Stimulated activated CD8-positive, alpha-beta memory T cell treated with anti-CD3 and anti-CD28 coated beads, Interleukin-2, amount 100 ng/mL, for 1 hour (primary cell): Measurements from ENCODE around the gene FAM13C.
"Not testable (repeated sequence)": the region's sequence is repeated elsewhere in the genome, so short reads cannot be mapped to it uniquely, and the experiment has no call there.

Experiments
- DNase-seq, 2 donors: peaks; one replicate each; pipeline ENCODE4 v3.0.0-alpha.2; 2020; ENCODE audit warnings: low read depth in 2 of 2

Gene FAM13C

DNA sequence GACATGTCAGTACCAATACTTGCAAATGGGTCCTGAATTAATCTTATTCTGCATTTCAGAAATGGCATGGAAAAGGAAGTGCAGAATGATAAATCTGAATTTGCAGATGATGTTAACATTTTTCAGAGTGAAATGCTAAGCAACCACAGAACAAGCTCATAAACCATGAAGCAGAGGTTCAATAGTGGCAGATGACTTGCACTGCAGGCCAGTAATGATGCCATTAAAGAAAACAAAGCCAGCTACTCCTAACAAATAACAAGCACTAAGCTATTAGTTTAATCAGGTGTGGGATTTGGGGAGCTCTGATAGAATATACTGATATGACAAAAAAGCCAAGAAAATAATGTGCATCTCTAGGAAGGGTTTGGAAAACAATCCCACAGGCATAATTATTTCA lies 85.4 kb downstream of the FAM13C start:
- no peak for DNase-seq

DNA sequence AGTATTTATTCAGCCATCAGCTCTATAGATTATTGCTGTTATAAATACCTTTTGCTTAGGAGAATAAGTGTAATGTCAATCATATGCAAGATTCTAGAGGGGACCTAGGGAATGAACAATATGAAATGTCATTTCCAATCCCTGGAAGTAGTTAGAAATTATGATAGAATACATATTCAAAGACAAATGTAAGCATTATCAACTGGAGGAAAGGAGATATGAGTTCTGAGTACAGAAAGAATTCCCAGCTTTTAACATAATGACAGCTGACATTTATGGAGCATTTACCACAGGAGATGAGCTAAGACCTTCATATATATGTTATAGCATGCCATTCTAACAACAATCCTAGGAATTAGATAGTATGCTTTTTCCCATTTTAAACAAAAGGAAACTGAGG lies 86.2 kb downstream of the FAM13C start:
- no peak for DNase-seq

DNA sequence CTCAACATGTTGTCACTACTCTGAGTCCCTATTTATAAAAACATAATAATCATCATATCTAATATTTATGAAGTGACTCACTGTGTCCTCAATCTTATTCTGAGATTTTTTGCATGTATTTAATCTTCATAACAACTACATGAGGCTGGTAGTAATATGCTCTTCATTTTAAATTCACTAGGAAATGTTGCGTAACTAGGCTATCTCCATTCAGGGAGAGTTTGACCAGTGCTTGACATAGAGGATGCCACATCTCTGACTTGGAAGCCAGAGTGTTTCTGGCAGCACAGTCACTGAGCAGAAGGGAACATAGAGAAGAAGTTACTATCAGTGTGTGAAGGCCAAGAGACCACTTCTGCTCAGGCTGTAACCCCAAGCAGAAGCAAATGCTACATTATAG lies 88.9 kb downstream of the FAM13C start:
- no peak for DNase-seq

DNA sequence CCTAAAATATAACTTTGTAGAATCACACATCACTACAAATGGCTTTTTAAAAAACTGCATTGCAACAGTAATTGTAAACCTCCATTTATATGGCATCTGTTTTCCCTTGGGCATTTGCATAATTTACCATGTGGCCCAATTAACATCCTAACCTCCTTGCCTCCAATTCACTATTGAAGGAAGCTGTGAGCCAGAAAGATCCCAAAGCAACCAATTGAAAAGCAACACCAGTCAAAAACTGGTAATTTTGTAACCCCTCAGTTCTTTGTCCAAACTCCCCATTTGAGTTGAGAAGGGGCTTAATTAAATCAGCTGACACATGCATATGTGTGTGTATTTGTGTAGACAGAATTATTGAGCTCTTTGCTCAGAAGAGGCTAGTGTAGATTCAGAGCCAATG lies 90.3 kb downstream of the FAM13C start:
- DNase-seq: no peak

DNA sequence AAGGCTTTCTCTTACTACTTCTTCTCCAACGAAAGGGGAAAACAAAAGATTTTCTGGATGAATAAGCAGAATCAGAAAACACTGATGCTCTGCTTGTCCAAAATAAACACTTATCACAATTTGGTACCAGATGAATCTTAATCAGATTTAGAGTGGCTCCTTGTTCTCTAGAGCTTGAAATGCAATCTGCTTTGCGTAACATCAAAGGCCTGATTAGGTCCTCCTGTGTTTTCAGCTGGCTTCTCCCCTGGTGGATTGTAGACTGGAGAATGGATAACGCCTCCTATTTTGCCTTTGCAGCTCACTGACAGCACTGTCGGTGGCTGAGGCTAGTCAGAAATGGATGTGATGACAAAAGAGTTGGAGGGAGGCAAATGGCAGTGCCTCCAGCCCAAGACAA lies 91.2 kb downstream of the FAM13C start:
- DNase-seq: no peak

DNA sequence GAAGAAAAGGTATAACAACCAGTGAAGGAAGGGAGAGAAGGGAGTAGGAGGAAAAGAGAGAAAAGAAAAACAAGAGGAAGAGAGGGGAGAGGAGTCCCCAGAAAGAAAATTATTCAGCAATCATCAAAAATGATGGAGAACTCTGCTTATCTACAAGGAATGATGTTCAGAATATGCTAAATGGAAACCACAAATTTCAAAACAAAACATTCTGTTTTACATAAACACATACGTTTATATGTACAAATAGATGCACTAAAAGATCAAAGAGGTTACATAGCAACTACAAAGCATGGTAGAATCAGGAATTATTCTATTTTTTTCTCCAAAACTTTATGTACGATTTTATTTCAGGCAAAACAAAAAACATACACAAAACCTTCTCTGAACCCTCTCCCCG lies 91.9 kb downstream of the FAM13C start:
- no peak for DNase-seq

DNA sequence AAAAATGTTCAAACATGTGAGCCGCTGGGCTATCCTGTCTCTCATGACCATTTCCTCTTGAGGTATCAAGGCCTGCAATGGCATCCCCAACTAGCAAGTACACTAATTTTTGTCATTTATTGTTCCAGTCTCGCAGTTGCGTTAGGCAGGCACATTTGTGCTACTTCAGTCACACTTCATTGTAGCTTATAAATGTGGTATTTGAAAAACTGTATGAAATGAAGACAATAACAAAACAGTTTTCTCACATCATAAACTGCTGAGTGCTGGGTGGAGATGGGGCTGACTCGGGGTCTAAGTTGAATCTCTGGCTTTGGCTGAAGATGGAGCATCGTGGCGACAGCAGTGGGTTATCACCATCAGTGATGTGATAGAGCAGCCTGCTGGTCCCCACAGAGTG lies 92.7 kb downstream of the FAM13C start:
- DNase-seq: no peak

DNA sequence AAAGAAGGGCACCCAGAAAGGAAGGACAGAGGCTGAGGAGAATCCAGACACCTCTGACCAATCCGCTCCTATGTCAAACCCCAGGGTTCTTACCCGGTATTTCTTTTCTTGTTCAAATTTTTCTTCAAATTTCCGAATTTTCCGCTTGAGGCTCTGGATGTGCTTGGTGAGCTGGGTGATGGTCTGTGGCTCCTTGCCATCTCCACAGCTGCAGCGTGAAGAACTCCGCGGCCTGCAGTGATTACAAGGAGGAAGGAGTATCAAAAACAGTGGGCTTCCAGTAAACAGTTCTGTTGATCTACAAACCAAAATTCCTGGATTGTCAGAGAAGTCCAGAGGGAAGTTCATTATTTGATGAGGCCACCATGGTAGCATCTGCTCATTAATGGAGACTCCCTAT lies 93.9 kb downstream of the FAM13C start:
- DNase-seq: no peak

DNA sequence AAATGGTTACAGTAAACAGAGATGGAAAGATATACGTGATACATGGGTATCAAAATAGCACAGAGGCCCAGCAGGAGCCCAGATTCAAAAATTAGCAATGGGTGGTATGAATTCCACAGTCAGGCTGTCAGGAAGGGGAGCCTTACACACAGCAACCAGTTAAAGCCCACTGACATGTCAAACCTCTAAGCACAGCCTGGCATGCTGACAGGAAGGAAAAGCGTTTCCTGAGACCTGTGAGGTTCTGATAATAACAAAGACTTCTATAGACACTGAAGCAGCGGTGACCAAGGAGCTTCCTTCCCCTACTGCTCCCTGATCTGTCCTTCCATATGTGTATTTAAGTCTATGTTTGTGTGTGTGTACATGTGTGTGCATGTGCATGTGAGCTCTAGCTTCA lies 96.0 kb downstream of the FAM13C start:
- no peak for DNase-seq

DNA sequence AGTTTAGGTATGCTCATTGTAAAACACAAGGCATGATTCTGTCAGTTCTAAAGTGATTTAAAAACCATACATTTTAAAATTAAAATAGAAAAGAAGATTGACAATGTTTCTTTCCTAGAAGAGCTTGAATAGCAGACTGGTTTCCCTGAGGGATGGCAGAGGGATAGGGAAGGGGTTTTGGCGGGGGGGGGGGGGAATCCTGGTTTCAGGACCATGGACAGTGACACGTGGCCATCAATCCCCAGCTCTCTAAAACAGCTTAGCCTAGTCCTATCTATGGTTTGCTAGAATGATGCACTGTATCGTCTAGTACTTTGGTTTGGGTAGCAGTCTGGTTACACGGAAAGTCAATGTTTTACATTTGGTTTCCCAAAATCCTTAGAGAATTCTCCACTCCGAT lies 97.2 kb downstream of the FAM13C start:
- DNase-seq: no peak

DNA sequence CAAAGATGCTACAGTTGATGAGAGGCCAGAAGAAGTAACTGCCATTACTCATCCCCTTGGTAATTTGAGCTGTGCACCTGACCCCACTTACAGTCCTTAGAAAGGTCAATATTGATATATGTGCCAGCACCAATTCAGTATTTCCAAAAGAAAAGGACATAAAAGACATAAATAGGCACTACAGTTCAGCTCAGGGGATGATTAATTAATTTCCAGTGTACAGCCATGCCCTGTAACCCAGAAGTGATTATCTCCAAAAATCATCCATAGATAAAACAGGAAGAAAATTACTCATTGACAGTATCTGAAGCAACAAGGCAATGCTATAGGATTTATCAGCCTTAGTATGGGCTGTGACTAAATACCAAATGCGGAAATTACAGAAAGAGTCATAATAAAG lies 103.5 kb downstream of the FAM13C start:
- no peak for DNase-seq

DNA sequence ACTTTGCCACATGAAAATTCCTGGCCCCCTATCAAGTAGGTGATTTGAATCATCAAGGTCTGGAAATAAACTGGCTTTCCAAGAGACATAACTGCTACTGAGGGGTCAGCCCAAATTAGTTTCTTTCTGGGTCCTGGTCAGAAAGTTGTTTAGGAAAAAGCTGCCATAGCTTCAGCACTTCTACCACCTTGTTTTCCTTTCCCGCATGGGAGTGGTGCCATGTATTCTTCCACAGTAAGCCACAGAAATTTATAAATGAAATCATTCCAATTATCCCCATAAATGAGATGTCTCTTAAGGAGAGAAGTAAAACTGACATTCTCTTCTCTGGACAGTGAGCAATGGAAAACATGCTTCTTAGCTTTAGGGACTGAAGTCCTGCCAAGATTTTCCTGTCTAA lies 105.1 kb downstream of the FAM13C start:
- no peak for DNase-seq

DNA sequence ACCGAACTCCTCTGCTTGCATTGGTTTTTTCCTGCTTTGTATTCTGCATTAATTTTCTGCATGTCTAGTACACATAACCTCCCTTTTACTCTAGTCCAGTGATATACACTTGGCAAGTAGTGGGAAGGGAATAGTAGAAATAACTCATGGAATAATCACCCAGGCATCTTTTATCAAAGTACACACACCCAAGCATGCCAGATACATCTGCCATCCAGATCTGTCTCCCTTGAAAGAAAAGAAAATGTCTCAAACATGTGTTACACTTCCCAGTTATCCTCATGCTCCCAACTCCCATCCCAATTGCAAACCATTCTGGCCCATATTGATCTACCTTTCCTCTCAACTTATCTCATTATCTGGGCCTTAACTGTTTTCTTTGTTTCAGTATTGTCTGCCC lies 106.9 kb downstream of the FAM13C start:
- DNase-seq: no peak

DNA sequence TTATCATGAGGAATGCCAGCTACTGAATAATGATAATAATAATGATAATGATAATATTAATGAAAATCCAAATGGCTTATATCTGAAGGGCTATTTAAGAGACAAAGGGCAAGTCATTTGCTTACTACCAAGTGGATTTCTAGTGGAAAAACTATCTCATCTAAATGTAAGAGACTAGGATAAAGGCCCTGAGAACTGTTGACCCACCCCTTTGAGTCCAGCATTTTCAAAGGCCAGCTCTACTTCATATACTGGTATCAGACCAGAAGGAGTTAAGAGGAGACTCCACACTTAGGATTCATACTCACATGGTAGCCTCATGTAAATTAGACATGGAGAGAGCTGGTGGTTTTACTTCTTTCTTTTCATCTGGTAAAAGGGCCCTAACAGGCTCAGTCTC lies 109.9 kb downstream of the FAM13C start:
- DNase-seq: no peak

DNA sequence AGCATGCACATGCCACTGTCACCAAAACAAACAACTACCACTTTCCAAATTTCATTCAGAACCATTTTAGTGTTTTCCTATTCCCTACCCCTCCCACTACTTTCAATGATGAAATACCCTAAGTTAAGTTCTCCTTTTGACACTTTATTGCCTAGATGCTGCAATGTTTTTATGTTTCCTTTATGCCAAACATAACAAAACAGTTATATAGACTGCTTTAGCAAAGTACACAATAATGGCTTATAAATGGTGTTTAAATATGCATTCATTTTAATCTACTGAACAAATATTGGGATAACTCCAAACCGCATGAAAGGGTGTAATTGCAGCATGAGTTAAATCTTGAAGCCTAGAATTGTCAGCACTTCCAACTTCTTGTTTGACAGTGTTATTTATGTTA lies 116.7 kb downstream of the FAM13C start:
- no peak for DNase-seq

DNA sequence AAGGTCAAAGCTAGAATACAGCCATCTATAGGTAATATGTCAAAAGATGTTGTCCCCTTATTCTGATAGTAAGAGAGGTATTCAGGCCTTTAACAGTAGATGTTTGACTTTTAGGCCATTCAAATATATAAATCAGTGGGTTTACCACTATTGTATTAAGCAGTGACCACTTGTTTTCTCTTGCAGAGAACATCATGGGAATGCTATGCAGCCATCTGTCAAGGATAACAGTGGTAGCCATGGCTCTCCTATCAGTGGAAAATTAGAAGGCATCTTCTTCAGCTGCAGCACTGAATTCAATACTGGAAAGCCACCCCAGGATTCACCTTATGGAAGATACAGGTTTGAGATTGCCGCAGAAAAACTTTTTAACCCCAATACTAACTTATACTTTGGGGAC lies 117.5 kb downstream of the FAM13C start:
- no peak for DNase-seq

DNA sequence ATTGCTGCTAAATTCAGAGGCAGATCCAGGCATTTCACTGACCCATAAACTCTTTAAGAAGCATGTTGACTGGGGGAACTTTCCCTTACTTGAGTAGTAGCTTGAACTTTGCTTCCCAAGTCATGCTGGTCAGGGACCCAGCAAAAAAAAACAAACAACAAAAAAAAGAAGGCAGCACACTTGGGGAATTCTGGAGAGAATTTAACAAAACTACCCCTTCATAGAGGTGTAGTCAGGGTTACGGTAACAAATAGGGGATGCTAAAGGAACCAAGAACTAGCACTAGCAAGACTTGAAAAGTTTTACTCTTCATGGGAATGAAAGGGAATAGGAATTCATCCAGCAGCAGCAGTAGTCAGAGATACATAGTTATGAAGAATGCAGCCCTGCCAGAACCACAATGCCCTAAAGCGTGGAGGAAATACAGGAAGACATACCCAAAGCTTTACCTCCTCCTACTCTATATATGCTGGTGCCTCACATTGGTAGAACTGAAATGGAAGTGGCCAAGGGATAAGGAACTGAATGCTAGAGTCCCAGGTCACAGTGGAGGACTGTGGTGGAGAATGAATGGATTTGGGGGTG lies 118.6 kb downstream of the FAM13C start:
- DNase-seq: no peak

DNA sequence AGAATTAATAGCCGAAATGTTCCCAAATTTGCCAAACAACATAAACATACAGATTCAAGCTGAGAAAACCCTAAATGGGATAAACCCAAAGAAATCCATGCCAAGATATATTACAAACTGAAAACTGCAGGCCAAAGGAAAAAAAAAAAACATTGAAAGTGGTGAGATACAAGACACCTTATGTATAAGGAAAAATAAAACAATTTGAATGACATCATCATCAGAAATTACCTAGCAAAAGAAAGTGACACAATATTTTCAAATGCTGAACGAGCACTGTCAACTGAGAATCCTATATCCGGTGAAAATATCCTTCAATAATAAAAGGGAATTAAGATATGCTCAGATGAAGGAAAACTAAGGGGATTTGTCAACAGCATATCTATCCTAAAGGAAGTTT lies 119.4 kb downstream of the FAM13C start:
- DNase-seq: no peak

DNA sequence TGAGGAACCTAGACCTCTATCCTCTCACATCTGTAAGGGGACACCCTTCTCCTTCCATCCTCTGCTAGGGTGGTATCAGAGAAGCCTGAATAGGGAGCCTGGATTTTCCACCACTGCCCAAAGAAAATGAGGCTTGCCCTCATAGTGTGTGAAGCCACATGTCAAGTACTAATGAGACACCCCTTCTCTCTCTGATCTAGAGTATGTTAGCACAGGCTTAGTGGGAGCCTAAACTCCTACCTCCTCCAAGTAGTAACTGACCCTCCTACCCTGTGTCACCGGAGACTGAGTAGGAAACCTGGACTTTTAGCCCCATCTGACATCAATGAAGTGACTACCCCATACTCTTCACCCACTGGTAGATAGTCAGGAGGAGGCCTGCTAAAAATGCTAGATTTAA lies 120.3 kb downstream of the FAM13C start:
- DNase-seq: no peak

DNA sequence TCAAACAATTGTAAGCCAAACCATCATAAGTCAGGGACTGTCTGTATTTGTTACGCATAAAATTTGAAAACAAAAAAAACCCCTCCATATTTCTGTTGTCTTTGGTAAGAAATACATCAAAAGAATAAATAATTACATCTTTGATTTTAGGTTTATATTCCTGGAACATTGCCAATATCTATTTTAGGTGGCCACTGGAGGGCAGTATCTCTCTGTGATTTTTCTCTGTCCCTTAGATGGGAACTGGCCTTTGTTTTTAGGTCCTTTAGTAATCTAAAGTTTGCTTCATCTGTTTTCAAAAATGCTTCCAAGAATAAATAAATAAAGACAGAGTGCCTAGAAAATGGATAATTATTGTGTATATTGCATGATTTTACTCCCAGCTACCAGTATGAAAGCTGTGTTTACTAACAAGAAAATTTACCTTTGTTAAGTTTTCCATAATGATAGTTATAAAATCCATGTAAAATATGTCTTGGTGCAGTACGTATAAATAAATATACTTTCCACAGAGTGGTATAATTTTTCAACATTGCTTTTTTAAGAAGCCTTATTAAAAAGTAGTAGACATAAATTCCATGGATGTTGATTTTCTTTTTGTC lies 121.7 kb downstream of the FAM13C start:
- DNase-seq: no peak

DNA sequence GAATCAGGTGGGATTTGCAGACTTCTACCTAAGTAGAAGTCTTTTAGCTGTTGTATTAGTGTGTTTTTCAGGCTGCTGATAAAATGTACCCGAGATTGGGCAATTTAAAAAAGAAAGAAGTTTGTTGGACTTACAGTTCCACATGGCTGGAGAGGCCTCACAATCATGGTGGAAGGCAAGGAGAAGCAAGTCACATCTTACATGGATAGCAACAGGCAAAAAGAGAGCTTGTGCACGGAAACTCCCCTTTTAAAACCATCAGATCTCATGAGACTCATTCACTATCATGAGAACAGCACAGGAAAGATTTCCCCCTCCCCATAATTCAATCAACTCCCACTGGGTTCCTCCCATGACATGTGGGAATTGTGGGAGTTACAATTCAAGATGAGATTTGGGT lies 123.2 kb downstream of the FAM13C start:
- not testable (repeated sequence) for DNase-seq

DNA sequence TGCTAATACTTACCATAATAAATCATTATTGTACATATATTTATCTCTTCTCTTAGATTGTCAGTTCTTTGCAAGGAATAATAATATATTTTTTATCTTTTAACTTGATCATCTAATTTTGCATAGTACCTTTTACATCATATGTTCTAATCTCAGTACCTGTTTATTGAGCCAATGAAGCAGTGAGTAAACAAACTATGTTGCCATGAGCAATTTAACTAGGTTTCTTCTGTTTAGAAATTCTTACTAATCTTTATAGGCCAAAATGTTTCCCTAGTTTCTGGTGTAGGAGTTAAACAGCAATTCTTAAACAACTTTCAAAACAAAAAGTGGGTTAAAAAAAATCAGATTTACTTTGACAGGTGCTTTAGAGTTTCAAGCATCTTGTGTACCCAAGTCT lies 124.6 kb downstream of the FAM13C start:
- DNase-seq: no peak

DNA sequence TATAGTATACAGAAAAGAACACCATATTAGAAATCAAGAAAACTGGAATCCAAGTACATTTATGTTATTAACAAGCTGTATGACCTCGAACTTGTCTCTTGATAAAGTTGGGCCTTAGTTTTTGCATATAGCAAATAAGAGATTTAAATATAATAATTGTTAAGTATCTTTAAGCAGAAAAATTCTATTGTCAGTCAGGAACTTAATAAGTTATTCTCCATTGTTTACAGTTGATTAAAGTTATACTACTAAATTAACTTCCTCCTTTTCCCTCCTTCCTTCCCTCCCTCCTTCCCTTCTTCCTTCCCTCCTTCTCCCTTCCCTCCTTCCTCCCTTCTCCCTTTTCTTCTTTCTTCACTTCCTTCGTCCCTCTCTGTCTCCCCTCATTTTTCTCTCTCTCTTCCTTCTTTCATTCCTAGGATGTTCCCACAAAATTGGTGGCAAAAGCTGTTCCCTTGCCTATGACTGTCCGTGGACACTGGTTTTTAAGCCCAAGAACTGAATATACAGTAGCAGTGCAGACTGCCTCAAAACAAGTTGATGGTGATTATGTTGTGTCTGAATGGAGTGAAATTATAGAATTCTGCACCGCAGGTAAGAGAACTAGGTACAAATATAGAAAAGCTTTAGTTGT lies 126.2 kb downstream of the FAM13C start:
- DNase-seq: no peak
